ENCODE data around the gene SPEN.
A peak's percentile ranks its signal among the peaks of the same experiment; 100 is the strongest.
"Not testable (repeated sequence)": the region's sequence is repeated elsewhere in the genome, so short reads cannot be mapped to it uniquely, and the experiment has no call there.

SPEN gene

GRCh38 chr1:15895233-15895632 is 47.7 kb downstream of the SPEN start:
- ChIA-PET CTCF (interaction anchor here (0.6 to 1.6 kb wide), 4 partner anchors 9 to 101 kb away, joined by 3 to 4 read pairs (median 4); no protein-coding TSS in a partner anchor), POLR2A (interaction anchor here (0.7 to 1.4 kb wide), 4 partner anchors 12 to 346 kb away, joined by 3 to 5 read pairs (median 4); no protein-coding TSS in a partner anchor)
- H3K27ac ChIP-seq (ENCODE audit: extremely low read depth, low read depth, low read length), result no peak overlapping the region
- H3K9me3 ChIP-seq (ENCODE audit: control insufficient read depth, insufficient read depth, low read depth, low read length), result no peaks in the 10 kb centered on the region
- H3K4me3 ChIP-seq (ENCODE audit: low read depth, low read length), result no peak overlapping the region
- H3K4me1 ChIP-seq (ENCODE audit: control insufficient read depth, insufficient read depth, low read length), result peaks cover 11% of the 10 kb centered on the region
- H3K36me3 ChIP-seq (ENCODE audit: control insufficient read depth in 2 of 2, insufficient read depth in 1 of 2, low read length in 2 of 2), result peaks cover 16 to 32% of the 10 kb centered on the region in 2 experiments; a peak in 2 of 3 replicates
- peak; percentile 76 for TF ChIP-seq ZNF146 (tag by site-specific recombination; IDR thresholded peaks at IDR 0.05)
- TF ChIP-seq ZNF830 (tag by site-specific recombination; IDR thresholded peaks at IDR 0.05; ENCODE audit: low read depth), result no peak

- not testable (repeated sequence) for H3K4me3 ChIP-seq (ENCODE audit: low read depth, low read length); H3K27ac ChIP-seq (ENCODE audit: extremely low read depth, low read depth, low read length); H3K9me3 ChIP-seq (ENCODE audit: control insufficient read depth, insufficient read depth, low read depth, low read length)
- ChIA-PET CTCF (interaction anchor here (1.1 kb wide), 1 partner anchor 106 kb away, joined by 3 read pairs; no protein-coding TSS in a partner anchor), POLR2A (interaction anchor here (1.0 to 1.2 kb wide), 2 partner anchors 47 to 71 kb away, joined by 3 to 4 read pairs; no protein-coding TSS in a partner anchor)
- peaks cover 21% of the 10 kb centered on the region for H3K4me1 ChIP-seq (ENCODE audit: control insufficient read depth, insufficient read depth, low read length)
- peak; percentile 60; the same call in 1 of the 2 replicates for TF ChIP-seq ZBTB6 (tag by site-specific recombination; IDR thresholded peaks at IDR 0.05)
- 0 out of 2 replicates have a peak, but pooled peaks have one; percentile 22 for TF ChIP-seq KLF1 (tag by site-specific recombination; IDR thresholded peaks at IDR 0.05)
- peaks cover 15 to 24% of the 10 kb centered on the region in 2 experiments; a peak in 2 of 3 replicates for H3K36me3 ChIP-seq (ENCODE audit: control insufficient read depth in 2 of 2, insufficient read depth in 1 of 2, low read length in 2 of 2)
These were observed 49.5 kb downstream of the SPEN start for GRCh38 chr1:15896841-15897610.

GRCh38 chr1:15899266-15899665 is 51.8 kb downstream of the SPEN start:
- POLR2A ChIA-PET, result no interaction called here
- CTCF ChIA-PET, result interaction anchor here (0.7 kb wide), 1 partner anchor 22 kb away, joined by 3 read pairs; no protein-coding TSS in a partner anchor
- Histone ChIP-seq H3K36me3 (ENCODE audit: control insufficient read depth in 2 of 2, insufficient read depth in 1 of 2, low read length in 2 of 2) (peaks cover 16 to 22% of the 10 kb centered on the region in 2 experiments; a peak in 2 of 3 replicates), H3K9me3 (ENCODE audit: control insufficient read depth, insufficient read depth, low read depth, low read length) (no peaks in the 10 kb centered on the region), H3K4me3 (ENCODE audit: low read depth, low read length) (no peak overlapping the region), H3K27ac (ENCODE audit: extremely low read depth, low read depth, low read length) (no peak overlapping the region), H3K4me1 (ENCODE audit: control insufficient read depth, insufficient read depth, low read length) (peaks cover 18% of the 10 kb centered on the region)
- TF ChIP-seq BCL11A (tag by site-specific recombination; IDR thresholded peaks at IDR 0.05; ENCODE audit: low read depth), result no peak
- no peak for TF ChIP-seq ZNF529 (tag by site-specific recombination; IDR thresholded peaks at IDR 0.05; ENCODE audit: insufficient replicate concordance)
- no peak for TF ChIP-seq ZNF837 (tag by site-specific recombination; IDR thresholded peaks at IDR 0.05)
- TF ChIP-seq ZNF274 (IDR thresholded peaks at IDR 0.05; ENCODE audit: low read length), result no peak
- no peak for TF ChIP-seq ZNF274 (tag by site-specific recombination; IDR thresholded peaks at IDR 0.05; ENCODE audit: borderline replicate concordance)
- no peak for TF ChIP-seq ZNF510 (tag by site-specific recombination; IDR thresholded peaks at IDR 0.05; ENCODE audit: insufficient replicate concordance)
- TF ChIP-seq ZNF138 (tag by site-specific recombination; IDR thresholded peaks at IDR 0.05; ENCODE audit: borderline replicate concordance), result no peak
- no peak for TF ChIP-seq ZNF26 (tag by site-specific recombination; IDR thresholded peaks at IDR 0.05)
- 0 out of 2 replicates have a peak, but pooled peaks have one; percentile 29 for TF ChIP-seq ZNF580 (tag by site-specific recombination; IDR thresholded peaks at IDR 0.05)
- TF ChIP-seq PATZ1 (tag by site-specific recombination; IDR thresholded peaks at IDR 0.05), result peak; percentile 55
- TF ChIP-seq ZNF530 (tag by site-specific recombination; IDR thresholded peaks at IDR 0.05; ENCODE audit: low read depth), result no peak
- TF ChIP-seq ZNF18 (tag by site-specific recombination; IDR thresholded peaks at IDR 0.05), result peak; percentile 97
- TF ChIP-seq ZNF623 (tag by site-specific recombination; IDR thresholded peaks at IDR 0.05), result no peak
- TF ChIP-seq ZSCAN30 (tag by site-specific recombination; IDR thresholded peaks at IDR 0.05), result no peak
- TF ChIP-seq OVOL3 (tag by site-specific recombination; IDR thresholded peaks at IDR 0.05), result no peak
- peak; percentile 43; the same call in 1 of the 2 replicates for TF ChIP-seq ZBTB17 (tag by site-specific recombination; IDR thresholded peaks at IDR 0.05)
- no peak for TF ChIP-seq ZFP3 (tag by site-specific recombination; IDR thresholded peaks at IDR 0.05; ENCODE audit: low read depth)
- no peak for TF ChIP-seq SP2 (tag by site-specific recombination; IDR thresholded peaks at IDR 0.05)
- TF ChIP-seq EGR2 (tag by site-specific recombination; IDR thresholded peaks at IDR 0.05; ENCODE audit: low read depth), result peak; percentile 47
